Measurements from ENCODE around the gene GLI3.

GRCh38 chr7:42244828-42245227 is 7.8 kb upstream of the GLI3 start:
- TF ChIP-seq EZH2 (IDR thresholded peaks at IDR 0.05; ENCODE audit: insufficient read depth, poor library complexity, severe bottlenecking), result no peak
- no peak for TF ChIP-seq EZH2phosphoT487 (IDR thresholded peaks at IDR 0.05; ENCODE audit: insufficient read depth, low read depth)

Data from GM23248 (cell line).